ENCODE measurements around the gene EDC4. TPM values are rescaled to one million over a fixed set of nuclear protein-coding genes. Genes with fewer than 3 reads are reported as not detected.

Gene EDC4
- total and polyA plus RNA-seq, 2 of the 13 experiments (the other 11 are each of a cell fraction or from before 2014, with no cell fraction given) = 51.4 to 59.1 TPM

DNA sequence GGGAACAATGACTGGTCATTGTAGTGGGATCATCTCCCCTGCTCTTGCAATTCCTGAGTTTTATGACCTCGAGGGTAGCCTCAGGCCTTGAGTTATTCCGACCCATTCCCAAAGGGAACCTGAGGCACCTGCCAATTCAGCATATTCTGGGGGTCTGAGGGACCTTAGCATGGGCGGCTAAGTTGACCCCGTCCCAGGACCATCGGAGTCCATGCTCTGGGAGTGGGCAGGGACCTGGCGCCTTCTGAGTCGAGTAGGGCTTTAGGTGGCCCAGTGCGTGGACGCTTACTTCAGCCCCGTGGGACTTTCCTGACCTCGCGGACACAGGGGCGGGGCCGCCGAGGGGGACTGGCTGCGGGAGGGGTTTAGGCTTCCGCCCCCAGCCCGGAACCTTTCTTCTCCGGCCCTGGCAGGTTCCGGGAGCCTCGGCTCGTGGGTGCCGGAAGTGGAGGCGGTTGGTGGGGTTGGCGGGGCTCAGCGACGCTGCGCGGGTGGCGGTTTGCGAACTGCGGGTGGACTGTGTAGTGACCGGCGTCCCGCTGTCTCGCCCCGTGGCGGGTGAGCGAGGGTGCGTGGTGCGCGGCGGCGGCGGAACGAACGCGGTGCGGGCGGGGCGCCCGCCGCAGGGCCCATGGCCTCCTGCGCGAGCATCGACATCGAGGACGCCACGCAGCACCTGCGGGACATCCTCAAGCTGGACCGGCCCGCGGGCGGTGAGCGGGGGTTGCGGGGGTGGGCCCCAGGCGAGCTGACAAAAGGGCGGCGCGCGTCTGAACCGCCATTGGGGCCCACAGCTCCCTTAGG, at the start of gene EDC4 (continued):
- TF ChIP-seq NKX3-1 (CRISPR knock-in tag; IDR thresholded peaks at IDR 0.05) (no peak), ZNF556 (CRISPR knock-in tag; IDR thresholded peaks at IDR 0.05; ENCODE audit: borderline replicate concordance) (peak; percentile 99), ZNF773 (CRISPR knock-in tag; IDR thresholded peaks at IDR 0.05; ENCODE audit: borderline replicate concordance) (peak; percentile 75; the same call in 1 of the 2 replicates), HHEX (CRISPR knock-in tag; IDR thresholded peaks at IDR 0.05) (peak; percentile 29; the same call in 1 of the 2 replicates), ATAD3A (CRISPR knock-in tag; IDR thresholded peaks at IDR 0.05) (no peak), POGZ (CRISPR knock-in tag; IDR thresholded peaks at IDR 0.05) (peak; percentile 73), HIC2 (CRISPR knock-in tag; IDR thresholded peaks at IDR 0.05; ENCODE audit: low read depth) (no peak; the same call in 1 of the 2 replicates), ZEB1 (IDR thresholded peaks at IDR 0.05; ENCODE audit: insufficient replicate concordance, low read depth) (peak; percentile 79), BRF2 (CRISPR knock-in tag; IDR thresholded peaks at IDR 0.05) (peak; percentile 67; the same call in 1 of the 2 replicates), KDM1A (CRISPR knock-in tag; IDR thresholded peaks at IDR 0.05) (peak; percentile 42; the same call in 1 of the 2 replicates), DBP (CRISPR knock-in tag; IDR thresholded peaks at IDR 0.05; ENCODE audit: not compliant biosample characterization) (no peak), ESRRA (CRISPR knock-in tag; IDR thresholded peaks at IDR 0.05; ENCODE audit: low read depth) (no peak), ZNF775 (CRISPR knock-in tag; IDR thresholded peaks at IDR 0.05; ENCODE audit: borderline replicate concordance) (no peak; the same call in 1 of the 2 replicates), HES4 (CRISPR knock-in tag; IDR thresholded peaks at IDR 0.05; ENCODE audit: borderline replicate concordance) (peak; percentile 71; the same call in 1 of the 2 replicates), ZNF121 (CRISPR knock-in tag; IDR thresholded peaks at IDR 0.05) (peak; percentile 66), ZNF609 (CRISPR knock-in tag; IDR thresholded peaks at IDR 0.05; ENCODE audit: borderline replicate concordance) (peak; percentile 13; the same call in 1 of the 2 replicates), IKZF5 (CRISPR knock-in tag; IDR thresholded peaks at IDR 0.05) (peak; percentile 80; the same call in 1 of the 2 replicates), THYN1 (CRISPR knock-in tag; IDR thresholded peaks at IDR 0.05; ENCODE audit: borderline replicate concordance, low read depth) (no peak)
